NAMALWA (cell line): ENCODE results near the gene CLDND1.
"Not testable (repeated sequence)": the region's sequence is repeated elsewhere in the genome, so short reads cannot be mapped to it uniquely, and the experiment has no call there.

Experiments used
- DNase-seq: peaks from one replicate; pipeline ENCODE4 v3.0.0-alpha.2; 2015; ENCODE audit warnings: low spot score

CLDND1 gene

DNA sequence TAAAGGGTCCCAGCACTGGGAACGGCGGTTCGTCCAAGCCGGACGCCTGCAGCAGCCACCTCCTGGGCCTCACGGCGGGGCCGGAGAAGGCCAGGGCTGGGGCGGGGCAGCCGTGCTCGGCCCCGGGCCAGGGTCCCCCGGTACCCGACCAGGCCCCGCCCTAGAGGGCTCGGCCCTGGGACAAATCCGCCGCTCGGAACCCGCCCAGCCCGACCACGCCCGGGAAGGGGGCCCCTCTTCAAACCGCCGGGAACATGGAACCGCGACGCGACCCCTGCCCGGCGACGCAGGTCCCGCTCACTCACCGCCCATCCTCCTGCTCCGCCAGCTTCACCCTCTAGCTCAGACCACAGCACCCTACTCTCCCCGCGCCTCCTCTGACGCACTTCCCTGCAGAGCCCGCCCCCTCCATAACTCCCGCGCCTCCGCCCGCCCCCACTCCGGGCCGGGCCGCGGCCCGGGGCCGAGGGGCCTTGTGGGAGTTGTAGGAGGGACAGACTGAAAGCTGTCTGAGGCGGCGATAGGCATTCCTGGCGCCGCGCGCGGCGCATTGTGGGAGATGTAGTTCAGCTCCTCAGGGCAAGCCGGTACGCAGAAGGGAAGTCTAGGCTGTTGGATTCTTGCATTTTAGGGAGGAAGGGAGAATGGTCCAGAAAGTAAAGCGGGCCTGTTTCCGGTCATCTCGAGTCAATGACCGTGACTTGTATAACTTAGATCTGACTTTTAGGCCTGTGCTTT, at the start of gene CLDND1:
Gene CLDND1, minus strand, starts transcription at position 359 of the 738 bp plus-strand sequence. CDS start 1,478 bp downstream, outside the sequence.
- peak; percentile 98 for DNase-seq

GRCh38 chr3:98568402-98568801, 45.7 kb upstream of the CLDND1 start:
- no peak for DNase-seq

GRCh38 chr3:98567666-98568270, 45.1 kb upstream of the CLDND1 start:
- no peak for DNase-seq

- DNase-seq: no peak
Measured at GRCh38 chr3:98565843-98566242, 43.1 kb upstream of the CLDND1 start.

GRCh38 chr3:98565237-98565643, 42.5 kb upstream of the CLDND1 start:
- DNase-seq: no peak

- DNase-seq: peak; percentile 37
Measured at GRCh38 chr3:98564282-98565005, 41.7 kb upstream of the CLDND1 start.

DNA sequence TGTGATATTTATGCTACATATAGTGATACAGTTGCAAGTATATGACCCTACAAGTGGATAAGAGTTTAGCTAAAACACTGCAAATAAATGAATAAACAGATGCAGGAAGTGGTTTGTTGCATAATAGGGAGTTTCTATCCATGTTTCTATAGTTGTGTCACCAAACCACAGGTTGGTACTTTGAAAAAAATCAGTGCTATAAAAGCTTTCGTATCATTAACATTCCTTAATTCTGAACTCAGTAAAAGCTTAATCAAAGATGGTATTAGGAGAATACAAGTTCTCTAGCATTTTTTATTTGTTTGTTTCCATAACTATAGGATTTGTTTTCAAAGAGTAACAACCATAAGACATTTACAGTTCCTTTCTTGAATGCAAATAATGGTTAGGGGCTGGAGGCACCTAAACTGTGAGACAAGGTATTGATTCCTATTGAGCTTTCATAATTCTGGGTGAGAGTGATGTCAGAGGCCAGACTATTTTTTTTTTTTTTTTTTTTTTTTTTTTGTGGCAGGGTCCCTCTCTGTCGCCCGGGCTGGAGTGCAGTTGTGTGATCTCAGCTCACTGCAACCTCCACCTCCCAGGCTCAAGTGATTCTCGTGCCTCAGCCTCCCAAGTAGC, 41.1 kb upstream of the CLDND1 start:
- peak; percentile 60 for DNase-seq

DNA sequence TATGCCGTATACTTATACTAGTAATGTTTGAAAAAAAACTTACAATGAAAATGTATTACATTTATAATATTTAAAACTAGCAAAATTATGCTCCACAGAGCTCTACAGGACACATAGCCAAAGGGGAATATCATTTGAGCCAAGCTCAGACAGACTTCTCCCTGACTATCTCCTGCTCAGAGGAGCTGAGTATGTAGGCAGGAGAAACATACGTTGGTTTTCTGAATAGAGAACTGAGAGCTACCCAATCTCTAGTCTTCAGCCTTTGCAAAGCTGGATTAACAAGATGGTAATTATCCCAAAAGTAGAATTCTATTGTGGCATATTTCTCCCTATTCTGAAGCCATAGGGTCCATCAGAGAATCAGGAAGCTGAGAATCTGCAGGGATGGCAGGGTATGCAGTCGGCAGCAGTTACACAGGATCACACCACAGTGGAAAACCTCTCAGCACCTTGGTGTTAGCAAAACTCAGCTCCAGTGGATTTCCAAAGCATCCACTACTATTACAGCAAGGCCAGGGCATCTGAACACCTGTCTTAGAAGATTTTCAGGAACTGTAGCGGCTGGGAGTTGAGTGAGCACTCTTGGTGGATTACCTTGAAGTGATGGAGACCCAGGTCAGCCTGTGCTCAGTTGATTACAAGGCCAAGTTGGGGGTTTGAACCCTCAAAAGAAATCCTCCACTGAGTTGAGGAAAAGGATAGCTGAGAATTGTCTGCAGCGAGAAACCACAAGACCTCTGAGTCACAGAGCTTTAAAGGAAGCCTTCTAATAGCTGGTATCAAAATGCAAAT, 39.2 kb upstream of the CLDND1 start:
- peak; percentile 15 for DNase-seq

DNA sequence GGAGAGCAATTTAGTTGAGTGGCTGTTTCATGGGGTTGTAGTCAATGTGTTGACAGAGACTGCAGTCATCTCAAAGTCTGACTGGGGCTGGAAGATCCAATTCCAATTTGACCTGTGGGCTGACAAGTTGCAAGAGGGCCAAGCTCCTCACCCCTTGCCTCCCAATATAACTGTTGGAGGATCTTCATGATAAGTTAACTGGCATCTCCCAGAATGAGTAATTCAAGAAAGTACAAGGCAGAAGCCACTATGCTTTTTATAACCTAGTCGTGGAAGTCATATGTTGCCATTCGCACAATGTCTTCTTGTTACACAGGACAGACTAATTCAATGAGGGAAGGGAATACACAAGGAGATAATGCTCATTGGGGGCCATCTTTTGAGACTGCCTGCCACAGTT, 38.2 kb upstream of the CLDND1 start:
- DNase-seq: no peak

DNA sequence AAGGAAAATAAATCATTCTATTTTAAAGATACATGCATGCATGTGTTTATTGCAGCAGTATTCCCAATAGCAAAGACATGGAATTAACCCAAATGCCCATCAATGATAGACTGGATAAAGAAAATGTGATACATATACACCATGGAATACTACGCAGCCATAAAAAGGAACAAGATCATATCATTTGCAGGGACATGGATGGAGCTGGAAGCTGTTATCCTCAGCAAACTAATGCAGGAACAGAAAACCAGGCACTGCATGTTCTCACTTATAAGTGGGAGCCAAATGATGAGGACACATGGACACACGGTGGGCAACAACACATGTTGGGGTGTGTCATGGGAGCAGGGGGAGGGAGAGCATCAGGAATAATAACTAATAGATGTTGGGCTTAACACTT, 37.1 kb upstream of the CLDND1 start:
- not testable (repeated sequence) for DNase-seq

GRCh38 chr3:98558100-98558827, 35.6 kb upstream of the CLDND1 start:
- no peak for DNase-seq

- DNase-seq: no peak
Measured at GRCh38 chr3:98557324-98558010, 34.8 kb upstream of the CLDND1 start.

- no peak for DNase-seq
Measured at GRCh38 chr3:98556164-98557130, 33.7 kb upstream of the CLDND1 start.

DNA sequence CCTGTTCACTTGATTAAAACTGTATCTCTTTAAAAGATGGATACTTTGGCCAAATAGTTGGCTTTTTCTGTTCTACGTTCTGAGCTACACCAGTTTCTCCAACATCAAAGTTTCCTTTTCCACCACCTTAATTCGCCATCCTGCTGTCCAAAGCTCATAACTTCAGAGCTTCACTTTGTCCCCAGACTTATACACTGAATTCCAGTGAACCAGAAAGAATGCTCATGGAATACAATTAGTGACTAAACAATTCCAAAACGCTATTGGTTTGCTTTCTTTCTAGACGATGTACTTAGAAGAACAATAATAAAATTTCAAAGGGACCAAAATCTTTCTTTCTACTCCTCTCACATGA, 32.3 kb upstream of the CLDND1 start:
- DNase-seq: no peak

GRCh38 chr3:98554580-98554979, 31.9 kb upstream of the CLDND1 start:
- no peak for DNase-seq

DNA sequence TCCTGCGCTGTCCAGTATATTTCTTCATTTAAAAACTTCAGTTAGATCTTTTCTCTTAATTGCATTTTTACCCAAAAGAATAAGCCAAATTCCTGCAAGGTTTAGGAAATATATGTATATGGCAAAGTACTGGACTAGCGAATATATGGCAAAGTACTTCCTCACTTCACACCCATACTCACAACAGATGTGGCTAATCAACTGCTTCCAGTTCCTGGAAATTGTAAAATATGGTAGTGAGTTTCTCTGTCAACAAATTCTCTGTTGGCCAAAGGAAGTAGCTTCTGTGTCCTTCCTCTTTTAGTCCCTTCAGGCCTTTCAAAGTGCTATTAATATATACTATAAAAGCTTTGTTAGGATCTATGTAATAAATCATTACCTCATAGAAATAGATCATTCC, 31.1 kb upstream of the CLDND1 start:
- DNase-seq: no peak

GRCh38 chr3:98553021-98553563, 30.4 kb upstream of the CLDND1 start:
- DNase-seq: no peak

DNA sequence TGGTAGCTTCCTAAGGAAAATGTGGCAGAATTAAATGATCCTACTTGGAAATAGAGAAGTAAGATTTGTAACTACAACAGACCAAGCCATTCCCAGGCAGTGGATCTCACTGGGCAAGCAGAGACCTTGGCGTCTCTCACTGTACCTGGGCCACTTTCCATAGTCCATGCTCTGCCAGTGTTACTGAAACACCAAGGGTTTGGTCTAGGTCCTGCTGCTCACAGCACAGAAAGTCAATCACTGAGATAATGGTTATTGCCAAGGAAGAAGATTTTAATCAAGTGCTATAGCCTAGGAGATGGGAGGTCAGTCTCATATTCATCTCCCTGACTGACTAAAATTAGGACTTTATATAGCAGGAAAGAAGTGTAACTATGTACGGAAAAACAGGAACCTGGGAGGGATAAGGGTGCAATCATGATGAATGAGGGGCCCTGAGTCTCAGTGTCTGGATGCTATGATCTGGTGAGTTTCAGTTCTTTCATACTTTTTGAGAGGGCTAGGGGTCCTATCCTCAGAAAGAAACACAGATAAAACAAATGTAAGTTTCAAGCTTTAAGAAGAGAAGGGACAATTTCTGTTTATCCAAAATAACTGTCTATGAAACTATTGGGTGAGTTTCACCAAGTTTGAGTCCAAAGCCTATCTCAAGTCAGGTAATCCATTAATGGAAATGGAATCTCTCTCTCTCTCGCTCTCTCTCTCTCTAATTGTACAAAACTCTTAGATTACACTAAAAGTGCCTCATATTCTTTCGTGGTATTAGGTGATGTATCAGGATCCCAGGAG, 29.7 kb upstream of the CLDND1 start:
- no peak for DNase-seq
